ENCODE results near the gene GPHN. TPM values are rescaled to one million over a fixed set of nuclear protein-coding genes. Genes with fewer than 3 reads are reported as not detected.

GPHN gene
- polyA plus RNA-seq, 2 of the 4 experiments (the other 2 are of a cell fraction), result 12.7 to 15.5 TPM

DNA sequence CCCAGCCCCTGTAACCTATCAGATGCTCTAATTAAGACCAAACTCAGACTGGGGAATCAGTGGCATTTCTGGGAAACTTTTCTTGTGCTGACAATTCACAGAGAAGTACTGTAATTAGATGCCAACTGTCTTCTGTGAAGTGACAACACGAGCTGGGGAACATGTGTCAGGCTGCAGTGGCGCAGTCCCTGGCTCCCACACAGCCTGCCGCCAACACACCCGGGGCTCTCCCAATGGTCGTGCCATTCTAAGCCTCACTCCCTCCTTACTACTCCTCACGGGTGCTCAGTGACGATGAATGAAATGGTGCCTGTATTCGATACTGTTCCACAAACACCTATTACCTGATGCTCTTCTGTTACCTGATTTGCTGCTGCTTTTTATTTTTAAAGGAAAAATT, 699.9 kb downstream of the GPHN start (continued):
- TF ChIP-seq, protein P1, sequence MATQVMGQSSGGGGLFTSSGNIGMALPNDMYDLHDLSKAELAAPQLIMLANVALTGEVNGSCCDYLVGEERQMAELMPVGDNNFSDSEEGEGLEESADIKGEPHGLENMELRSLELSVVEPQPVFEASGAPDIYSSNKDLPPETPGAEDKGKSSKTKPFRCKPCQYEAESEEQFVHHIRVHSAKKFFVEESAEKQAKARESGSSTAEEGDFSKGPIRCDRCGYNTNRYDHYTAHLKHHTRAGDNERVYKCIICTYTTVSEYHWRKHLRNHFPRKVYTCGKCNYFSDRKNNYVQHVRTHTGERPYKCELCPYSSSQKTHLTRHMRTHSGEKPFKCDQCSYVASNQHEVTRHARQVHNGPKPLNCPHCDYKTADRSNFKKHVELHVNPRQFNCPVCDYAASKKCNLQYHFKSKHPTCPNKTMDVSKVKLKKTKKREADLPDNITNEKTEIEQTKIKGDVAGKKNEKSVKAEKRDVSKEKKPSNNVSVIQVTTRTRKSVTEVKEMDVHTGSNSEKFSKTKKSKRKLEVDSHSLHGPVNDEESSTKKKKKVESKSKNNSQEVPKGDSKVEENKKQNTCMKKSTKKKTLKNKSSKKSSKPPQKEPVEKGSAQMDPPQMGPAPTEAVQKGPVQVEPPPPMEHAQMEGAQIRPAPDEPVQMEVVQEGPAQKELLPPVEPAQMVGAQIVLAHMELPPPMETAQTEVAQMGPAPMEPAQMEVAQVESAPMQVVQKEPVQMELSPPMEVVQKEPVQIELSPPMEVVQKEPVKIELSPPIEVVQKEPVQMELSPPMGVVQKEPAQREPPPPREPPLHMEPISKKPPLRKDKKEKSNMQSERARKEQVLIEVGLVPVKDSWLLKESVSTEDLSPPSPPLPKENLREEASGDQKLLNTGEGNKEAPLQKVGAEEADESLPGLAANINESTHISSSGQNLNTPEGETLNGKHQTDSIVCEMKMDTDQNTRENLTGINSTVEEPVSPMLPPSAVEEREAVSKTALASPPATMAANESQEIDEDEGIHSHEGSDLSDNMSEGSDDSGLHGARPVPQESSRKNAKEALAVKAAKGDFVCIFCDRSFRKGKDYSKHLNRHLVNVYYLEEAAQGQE (IDR thresholded peaks at IDR 0.05), result no peak
- TF ChIP-seq HEYL (CRISPR knock-in tag; IDR thresholded peaks at IDR 0.05) (no peak), FOXS1 (CRISPR knock-in tag; IDR thresholded peaks at IDR 0.05) (no peak)

GRCh38 chr14:67218126-67218525, 710.2 kb downstream of the GPHN start:
- FAIRE-seq (no peak), ATAC-seq (no peak), DNase-seq (ENCODE audit: low read depth in 1 of 2, low spot score in 1 of 2) (no peak)
- TF ChIP-seq, protein P2, sequence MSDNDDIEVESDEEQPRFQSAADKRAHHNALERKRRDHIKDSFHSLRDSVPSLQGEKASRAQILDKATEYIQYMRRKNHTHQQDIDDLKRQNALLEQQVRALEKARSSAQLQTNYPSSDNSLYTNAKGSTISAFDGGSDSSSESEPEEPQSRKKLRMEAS (IDR thresholded peaks at IDR 0.05), result no peak
- TF ChIP-seq EHMT2 (IDR thresholded peaks at IDR 0.05; ENCODE audit: low read depth) (no peak), E2F6 (IDR thresholded peaks at IDR 0.05; ENCODE audit: borderline replicate concordance, low read depth) (no peak), HMGXB4 (CRISPR knock-in tag; IDR thresholded peaks at IDR 0.05; ENCODE audit: borderline replicate concordance) (no peak)
- H3K4me3 ChIP-seq, result no peak overlapping the region
- POLR2A ChIA-PET, result no interaction called here
- no peak overlapping the region for H3K4me2 ChIP-seq
- H3K9me3 ChIP-seq, result no peaks in the 10 kb centered on the region
- CTCF ChIA-PET, result no interaction called here
- 8% methylated on average over 2 of the region's 2 CpGs for WGBS (ENCODE audit: missing lambda C conversion rate)
- peaks cover 10% of the 10 kb centered on the region for H3K4me1 ChIP-seq
- H3K27ac ChIP-seq, result no peak overlapping the region

- ATAC-seq (peak in 1 of 2 experiments; percentile 73; a peak in 4 of 6 replicates), DNase-seq (ENCODE audit: low read depth in 1 of 2, low spot score in 1 of 2) (peak in 1 of 2 experiments; percentile 29), FAIRE-seq (peak; percentile 83)
- ChIA-PET POLR2A (no interaction called here), CTCF (interaction anchor here (0.6 to 1.2 kb wide), 3 partner anchors 34 to 291 kb away, joined by 3 read pairs; no protein-coding TSS in a partner anchor)
- peak overlapping the region in 1 of 2 experiments; percentile 12; a peak in 1 of 6 replicates for H3K27ac ChIP-seq
- no peaks in the 10 kb centered on the region for H3K9me3 ChIP-seq
- no peak overlapping the region for H3K4me3 ChIP-seq
- 35% methylated on average over 6 of the region's 6 CpGs for WGBS (ENCODE audit: missing lambda C conversion rate)
- H3K4me1 ChIP-seq, result peaks cover 10% of the 10 kb centered on the region
- H3K4me2 ChIP-seq, result peak overlapping the region; percentile 22
- TF ChIP-seq TFCP2L1 (CRISPR knock-in tag; IDR thresholded peaks at IDR 0.05) (no peak), BHLHE40 (IDR thresholded peaks at IDR 0.05; ENCODE audit: low read depth, low read length) (no peak), FOSL2 (IDR thresholded peaks at IDR 0.05) (no peak), FOSL2 (CRISPR knock-in tag; IDR thresholded peaks at IDR 0.05) (0 out of 2 replicates have a peak, but pooled peaks have one; percentile 6), GATA3 (IDR thresholded peaks at IDR 0.05; ENCODE audit: borderline replicate concordance) (peak; percentile 61; the same call in 1 of the 2 replicates)
Measured at GRCh38 chr14:67221248-67221981, 713.5 kb downstream of the GPHN start.

GRCh38 chr14:67221982-67222328, 714.0 kb downstream of the GPHN start:
- no peak for FAIRE-seq
- ChIA-PET CTCF (interaction anchor here (0.6 to 0.7 kb wide), 2 partner anchors 35 to 66 kb away, joined by 3 read pairs; no protein-coding TSS in a partner anchor), POLR2A (no interaction called here)
- Histone ChIP-seq H3K4me2 (peak overlapping the region; percentile 22), H3K27ac (no peak overlapping the region), H3K9me3 (no peaks in the 10 kb centered on the region), H3K4me3 (no peak overlapping the region), H3K4me1 (peaks cover 10% of the 10 kb centered on the region)
- no peak for DNase-seq (ENCODE audit: low read depth in 1 of 2, low spot score in 1 of 2)
- no peak for TF ChIP-seq HDAC2 (IDR thresholded peaks at IDR 0.05)
- ATAC-seq, result peak in 1 of 2 experiments; percentile 34; a peak in 2 of 6 replicates
- WGBS (ENCODE audit: missing lambda C conversion rate), result 72% methylated on average over 4 of the region's 4 CpGs

Measured in A549 (cell line).